HG02870 (cell line): Measurements from ENCODE around the gene MGST2.
"Not testable (repeated sequence)": the region's sequence is repeated elsewhere in the genome, so short reads cannot be mapped to it uniquely, and the experiment has no call there.

Source experiments
- ATAC-seq: cut with Tn5 transposase; IDR thresholded peaks from one replicate; pipeline ENCODE4 v1.9.1; 2021; ENCODE audit warnings: mild to moderate bottlenecking, moderate library complexity; ENCODE audit not compliant: unreplicated experiment

The MGST2 gene

DNA sequence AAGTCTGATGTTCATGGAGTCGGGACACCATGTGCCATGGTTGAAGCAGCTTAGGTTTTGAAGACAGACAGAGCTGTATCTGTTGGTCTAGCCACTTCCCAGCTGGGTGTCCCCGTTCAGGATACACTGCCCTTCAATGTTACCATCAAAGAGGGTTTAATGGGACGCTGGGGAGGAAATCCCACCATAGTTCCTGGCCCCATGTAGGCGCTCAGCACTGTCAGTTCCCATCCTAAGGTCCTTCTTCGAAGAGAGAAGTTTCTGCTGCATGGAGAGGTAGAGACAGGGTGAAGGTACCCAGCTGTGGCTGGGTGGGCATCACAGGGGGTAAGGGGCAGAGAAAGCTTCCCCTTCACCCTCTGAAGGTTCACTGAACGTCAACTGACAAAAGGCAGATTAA lies 3.7 kb downstream of the MGST2 start:
- no peak for ATAC-seq

DNA sequence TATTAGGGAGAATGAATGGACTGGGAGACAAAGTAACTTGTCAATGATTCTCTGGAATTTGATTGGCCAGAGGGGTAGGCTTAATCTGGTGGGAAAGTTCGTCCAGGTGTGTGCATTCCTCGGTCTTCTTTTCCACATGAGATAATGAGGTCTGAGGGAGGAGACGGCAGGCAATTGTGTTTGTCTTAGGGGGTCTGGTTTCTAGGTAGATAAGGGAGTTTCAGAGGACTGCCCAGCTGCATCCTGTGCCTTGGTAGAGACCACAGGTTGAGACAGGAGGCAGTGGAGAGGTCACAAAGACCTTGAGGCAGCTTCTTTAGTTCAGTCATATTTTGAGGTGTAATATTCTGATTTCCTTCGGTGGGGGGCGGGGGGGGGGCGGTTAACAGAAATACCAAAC lies 4.3 kb downstream of the MGST2 start:
- no peak for ATAC-seq

DNA sequence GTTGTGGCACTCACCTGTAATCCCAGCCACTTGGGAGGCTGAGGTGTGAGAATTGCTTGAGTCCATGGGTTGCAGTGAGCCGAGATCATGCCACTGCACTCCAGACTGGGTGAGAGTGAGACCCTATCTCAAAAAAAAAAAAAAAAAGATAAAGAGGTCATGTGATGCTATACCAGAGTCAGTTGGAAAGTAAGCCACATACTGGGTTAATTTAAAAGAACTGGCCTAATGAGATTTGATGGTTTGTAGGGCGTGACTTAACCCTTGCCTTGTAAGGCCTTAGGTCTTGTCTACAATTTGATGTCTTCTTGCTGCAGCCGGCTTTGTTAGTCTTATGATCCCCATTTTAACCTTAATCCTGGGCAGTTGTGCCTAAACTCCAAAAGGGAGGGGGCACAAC lies 5.2 kb downstream of the MGST2 start:
- no peak for ATAC-seq

DNA sequence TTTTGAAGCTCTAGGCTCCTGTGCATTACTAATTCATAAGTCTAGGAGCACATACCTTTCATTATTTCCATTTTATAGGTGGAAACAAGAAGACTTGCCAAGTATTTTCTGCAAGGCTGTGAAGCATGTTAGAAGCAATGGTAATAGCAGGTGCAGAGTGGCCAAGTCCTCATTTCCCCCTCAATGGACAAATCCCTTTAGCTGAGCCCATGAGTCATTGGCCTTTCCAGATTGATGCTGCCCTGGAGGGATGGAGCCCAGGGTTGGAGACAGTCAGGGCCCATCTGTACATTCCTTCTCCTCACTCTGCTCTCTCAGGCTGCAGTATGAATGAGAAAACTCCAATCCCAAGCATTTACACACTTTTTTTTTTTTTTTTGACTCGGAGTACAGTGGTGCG lies 6.6 kb downstream of the MGST2 start:
- no peak for ATAC-seq

- no peak for ATAC-seq
These were observed 7.1 kb downstream of the MGST2 start for GRCh38 chr4:139672732-139673131.

DNA sequence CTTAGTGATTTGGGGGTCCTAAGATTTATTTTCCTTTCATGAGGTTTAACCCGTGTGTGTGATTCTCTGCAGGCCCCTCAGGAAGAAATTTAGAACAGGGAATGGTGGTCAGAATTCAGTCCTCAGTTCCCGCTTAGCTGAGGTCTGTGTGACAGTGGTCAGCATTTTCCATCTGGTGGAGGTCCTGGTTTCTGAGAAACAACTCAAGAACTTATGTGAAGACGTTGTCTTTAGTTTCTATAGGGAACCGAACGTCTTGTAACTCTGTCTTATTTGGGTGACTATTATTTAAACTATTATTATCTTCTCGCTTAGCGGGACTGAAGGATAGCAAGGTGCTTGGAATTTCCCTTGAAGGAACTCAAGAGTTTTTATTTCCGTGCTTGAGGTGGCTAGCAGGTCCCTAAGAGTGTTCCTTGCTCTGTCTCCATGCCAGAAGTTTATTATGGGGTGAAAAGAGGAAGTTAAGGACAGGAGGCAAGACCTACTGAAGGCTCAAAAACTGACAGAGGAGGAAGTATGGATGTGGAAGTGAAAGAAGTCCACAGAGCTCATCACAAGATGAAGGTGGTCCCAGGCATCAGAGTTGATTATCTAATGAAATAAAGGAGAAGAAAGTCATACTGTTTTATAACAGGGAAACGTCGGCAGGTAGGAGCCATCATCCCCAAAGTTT lies 9.4 kb downstream of the MGST2 start:
- peak; percentile 57 for ATAC-seq

- ATAC-seq, result no peak
These were observed 10.0 kb downstream of the MGST2 start for GRCh38 chr4:139675651-139676050.

DNA sequence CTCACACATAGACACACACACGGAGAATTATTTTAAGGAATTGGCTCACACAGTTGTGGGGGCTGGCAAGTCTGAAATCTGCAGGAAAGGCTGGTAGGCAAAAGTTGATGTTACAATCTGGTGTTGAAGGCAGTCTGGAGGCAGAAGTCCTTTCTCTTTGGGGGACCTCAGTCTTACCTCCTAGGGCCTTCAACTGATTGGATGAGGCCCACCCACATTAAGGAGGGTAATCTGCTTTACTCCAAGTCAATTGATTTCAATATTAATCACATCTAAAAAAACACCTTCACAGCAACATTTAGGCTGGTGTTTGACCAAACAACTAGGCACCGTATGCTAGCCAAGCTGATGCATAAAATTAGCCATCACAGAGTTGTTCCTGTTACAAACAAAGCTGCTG lies 10.7 kb downstream of the MGST2 start:
- no peak for ATAC-seq

DNA sequence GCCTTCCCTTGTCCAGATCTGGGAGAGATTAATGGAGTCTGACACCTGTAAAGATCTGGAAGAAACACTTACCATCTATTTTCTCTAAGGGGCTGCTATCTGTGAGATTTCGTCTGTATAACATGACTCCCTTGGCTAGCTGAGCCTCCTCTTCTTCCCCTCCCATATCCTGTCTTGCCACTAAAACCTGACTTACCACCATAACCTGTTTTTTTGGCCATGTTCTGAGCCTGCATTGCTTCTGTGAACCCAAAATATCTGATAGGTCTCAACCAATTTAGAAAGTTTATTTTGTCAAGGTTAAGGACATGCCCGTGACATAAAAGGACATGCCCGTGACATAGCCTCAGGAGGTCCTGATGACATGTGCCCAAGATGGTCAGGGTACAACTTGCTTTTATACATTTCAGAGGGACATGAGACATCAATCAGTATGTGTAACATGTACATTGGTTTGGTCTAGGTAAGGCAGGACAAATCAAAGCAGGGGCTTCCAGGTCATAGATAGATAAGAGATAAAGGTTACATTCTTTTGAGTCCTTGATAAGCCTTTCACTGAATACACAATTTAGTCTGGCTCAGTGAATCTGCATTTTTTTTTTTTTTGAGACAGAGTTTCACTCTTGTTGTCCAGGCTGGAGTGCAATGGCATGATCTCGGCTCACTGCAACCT lies 11.4 kb downstream of the MGST2 start:
- no peak for ATAC-seq

DNA sequence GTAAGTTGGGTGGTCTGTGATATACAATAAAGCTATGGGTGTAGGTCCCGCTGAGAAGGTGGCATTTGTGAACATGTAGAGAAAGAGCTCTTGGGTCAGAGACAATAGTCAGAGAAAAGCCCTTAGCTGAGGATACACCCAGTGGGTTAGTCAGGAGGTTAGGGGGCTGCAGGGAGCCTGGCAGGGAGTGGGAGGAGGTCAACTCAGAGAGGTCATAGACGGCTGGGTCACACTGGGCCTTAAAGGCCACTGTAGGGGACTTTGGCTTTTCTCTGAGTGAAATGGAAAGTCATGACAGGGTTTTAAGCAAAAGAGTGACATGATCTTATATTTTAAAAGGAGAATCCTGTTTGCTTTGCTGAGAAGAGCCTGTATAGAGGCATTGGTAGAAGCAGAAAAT lies 16.7 kb downstream of the MGST2 start:
- ATAC-seq, result no peak

- ATAC-seq, result no peak
These were observed 17.1 kb downstream of the MGST2 start for GRCh38 chr4:139682741-139683151.

DNA sequence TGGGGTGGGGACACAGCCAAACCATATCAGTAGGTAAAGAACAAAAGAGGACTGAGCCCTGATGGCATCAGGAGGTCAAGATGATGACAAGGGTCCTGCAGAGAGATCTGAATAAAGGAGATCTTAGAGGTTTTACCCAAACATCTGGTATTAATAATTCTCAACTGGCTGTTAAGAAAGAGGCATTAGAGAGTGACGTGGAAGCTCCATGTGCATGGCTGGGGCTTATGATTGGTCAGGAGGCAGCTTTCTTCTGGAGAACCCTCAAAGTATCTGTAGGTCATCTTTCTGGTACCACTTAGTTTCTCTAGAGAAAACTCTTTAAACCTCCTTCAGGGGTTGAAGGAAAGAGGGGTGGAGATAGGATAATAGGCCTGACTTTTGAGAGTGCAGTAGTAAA lies 18.7 kb downstream of the MGST2 start:
- no peak for ATAC-seq

DNA sequence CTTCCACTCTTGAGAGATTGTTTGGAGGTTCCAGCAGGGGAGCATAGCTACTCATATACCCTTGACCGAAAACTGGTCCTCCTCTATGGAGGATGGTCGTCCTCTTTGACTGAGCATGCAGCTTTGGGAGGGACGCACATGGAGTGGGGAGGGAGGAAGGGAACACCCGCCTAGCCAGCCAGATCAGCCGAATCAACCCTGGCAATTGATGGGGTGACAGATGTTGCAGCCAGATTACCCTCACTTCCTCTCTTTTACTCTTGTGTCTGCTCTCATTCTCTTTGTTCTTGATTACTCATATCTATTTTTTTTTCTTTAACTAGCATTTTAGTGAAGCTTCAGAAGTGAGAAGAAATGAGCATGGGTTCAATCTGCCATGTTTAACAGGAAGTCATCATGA lies 19.6 kb downstream of the MGST2 start:
- no peak for ATAC-seq

- ATAC-seq, result no peak
These were observed 20.5 kb downstream of the MGST2 start for GRCh38 chr4:139686130-139686529.

DNA sequence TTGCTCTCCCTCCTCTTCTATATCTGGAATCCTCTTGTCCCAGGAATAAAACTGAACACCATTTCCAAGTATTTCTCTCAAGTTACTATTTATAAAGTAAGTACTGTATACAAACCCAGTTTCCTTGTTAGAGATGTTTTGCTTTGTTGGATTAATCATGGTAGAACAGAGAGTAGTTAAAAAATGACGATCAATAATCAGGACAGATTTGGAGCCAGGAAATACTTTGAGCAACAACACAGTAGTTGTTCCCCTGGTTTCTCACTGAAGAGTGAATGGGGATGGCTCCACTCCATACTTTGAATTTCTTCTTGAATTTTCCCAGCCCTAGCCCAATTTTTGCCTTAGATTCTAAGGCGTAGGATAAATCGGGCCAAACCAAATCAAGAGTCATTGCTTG lies 21.4 kb downstream of the MGST2 start:
- ATAC-seq, result no peak

DNA sequence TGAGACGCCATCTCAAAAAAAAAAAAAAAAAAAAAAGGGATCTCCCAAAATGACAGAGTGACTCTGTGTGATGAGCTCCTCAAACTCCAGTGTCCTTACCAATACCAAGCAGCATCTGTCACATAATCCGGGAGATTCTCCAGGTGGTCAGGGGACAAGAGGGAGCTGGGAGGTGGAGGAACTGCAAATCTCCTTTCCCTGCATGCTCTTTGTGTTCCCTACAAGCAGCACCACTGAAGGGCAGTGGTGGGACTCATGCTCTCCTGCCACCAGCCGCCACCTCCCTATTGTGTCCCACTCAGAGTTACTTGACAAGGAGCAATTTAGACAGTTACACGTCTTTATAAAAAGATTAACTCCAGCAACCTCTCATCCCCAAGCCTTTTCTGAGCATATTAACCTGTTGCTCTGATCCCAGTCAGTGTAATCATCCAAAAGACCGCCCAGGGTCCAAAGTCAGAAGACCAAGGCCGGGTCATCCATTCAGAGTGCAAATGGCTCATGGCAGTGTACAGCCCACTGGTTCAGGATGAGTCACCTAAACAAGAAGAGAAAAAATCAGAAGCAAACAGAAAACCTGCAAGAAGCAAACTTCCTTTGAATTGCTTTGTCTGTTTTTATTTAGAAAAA lies 23.6 kb downstream of the MGST2 start:
- ATAC-seq, result no peak

DNA sequence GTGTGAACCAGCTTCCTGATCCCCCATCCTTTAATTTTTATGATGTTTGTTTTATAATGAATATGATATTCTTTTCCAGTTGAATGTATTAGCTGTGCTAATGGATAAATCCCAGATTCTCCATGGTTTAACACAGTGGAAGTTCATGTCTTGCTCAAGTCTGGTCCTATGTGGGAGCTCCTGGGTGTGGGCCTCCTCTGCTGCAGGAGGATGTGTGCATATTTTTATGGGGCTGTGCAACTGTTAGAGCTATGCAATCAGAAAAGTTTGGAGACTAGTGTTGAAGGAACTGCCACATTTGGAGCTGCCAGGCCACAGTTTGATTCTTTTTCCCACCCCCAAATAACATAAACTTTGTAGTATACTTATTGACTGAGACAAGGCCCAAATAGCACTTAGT lies 24.8 kb downstream of the MGST2 start:
- ATAC-seq, result no peak

- ATAC-seq, result peak; percentile 67
These were observed 26.8 kb downstream of the MGST2 start for GRCh38 chr4:139692309-139693012.

DNA sequence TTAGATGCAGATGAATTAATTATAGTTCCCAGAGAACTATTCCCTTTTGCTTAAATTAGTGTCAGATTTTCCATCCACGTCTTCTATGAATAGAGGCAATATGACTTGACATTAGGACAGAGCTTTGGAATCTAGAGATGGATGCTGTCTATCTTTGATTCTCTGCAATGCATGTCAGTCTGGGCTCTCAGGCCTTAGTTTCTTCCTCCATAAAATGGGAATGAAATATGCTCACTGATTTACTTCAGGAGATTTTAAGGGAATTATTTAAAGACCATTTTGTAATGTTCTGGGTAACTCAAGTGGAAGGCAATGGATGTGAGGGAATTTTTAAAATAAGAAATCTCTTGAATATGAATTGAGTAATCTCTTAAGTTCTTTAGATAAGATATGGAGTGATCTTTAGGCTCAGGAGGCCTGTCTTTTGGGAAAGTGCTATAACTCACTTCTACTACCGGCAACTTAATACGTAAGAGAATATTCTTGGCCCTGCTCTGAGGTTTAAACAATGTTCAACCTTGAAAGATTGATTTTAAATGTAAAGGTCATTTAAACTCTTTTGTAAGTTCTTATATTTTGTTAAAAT lies 29.0 kb downstream of the MGST2 start:
- ATAC-seq, result no peak

DNA sequence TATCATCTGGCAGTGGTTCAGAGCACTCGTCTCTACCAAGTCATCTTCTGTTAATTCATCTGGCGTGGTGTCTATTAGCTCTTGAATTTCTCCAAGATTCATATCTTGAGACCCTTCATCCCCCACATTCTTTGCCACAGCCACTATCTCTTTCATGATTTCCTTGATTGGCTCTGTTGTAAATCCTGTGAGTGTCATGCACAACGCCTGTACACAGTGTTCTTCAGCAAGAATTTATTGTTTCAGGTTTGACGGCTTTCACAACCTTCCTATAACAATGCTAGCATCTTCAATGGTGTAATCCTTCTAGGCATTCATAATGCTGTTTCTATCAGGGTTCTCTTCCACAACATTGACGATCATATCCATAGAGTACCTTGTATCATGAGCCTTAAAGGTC lies 30.9 kb downstream of the MGST2 start:
- no peak for ATAC-seq

DNA sequence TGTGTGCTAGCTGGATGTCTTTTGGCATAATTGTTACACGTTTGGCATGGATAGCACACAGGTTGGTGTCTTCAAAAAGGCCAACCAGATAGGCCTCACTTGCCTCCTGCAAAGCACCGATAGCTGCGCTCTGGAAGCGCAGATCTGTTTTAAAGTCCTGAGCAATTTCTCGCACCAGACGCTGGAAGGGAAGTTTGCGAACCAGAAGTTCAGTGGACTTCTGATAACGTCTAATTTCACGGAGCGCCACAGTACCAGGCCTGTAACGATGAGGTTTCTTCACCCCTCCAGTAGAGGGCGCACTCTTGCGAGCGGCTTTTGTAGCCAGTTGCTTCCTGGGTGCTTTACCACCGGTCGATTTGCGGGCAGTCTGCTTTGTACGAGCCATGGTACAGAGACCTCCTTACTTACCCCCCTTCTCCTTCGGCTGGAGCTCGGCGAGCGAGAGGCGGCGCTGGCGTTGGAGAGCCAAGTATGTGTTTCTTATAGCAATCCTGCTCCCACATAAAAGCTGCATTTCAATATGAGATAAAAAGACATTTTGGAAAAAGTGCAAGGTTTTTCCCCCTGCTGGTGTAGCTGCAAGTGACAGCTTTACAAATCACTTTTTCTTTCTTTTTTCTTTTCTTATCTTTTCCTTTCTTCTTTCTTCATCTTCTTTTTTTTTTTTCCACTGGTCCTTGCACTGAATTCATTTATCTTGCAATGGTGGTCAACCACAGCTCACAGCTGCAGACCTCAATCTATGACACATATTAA lies 32.7 kb downstream of the MGST2 start:
- not testable (repeated sequence) for ATAC-seq
